Activated CD4-positive, alpha-beta T cell treated with anti-CD3 and anti-CD28 coated beads, Interleukin-2, Interleukin-4, amounts not matched to agents 100 ng/mL and 50 ng/mL, durations not matched to agents 16 hours and 8 hours (primary cell): ENCODE results near the gene QPCT.
"Not testable (repeated sequence)": the region's sequence is repeated elsewhere in the genome, so short reads cannot be mapped to it uniquely, and the experiment has no call there.

Experiments used
- DNase-seq: peaks from one replicate; pipeline ENCODE4 v3.0.0-alpha.2; 2020; ENCODE audit warnings: low spot score

The QPCT gene

GRCh38 chr2:37391711-37392110 lies 47.3 kb downstream of the QPCT start:
- DNase-seq, result no peak

DNA sequence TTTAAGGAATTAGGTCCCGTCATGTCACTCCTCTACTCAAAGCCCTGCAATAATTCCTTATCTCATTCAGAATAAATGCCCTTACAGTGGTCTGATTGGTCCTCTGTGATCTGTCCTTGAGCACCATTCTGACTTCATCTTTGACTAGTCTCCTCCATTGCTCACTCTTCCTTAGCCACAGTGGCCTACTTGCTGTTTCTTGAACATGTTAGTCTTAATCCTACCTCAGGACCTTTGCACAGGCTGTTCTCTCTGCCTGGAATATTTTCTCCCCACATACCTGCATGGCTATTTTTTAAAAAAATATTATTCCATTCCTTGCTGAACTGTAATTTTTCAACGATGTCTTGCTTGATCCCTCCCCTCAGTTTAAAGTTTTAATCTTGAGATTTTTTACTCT lies 48.0 kb downstream of the QPCT start:
- DNase-seq, result no peak

DNA sequence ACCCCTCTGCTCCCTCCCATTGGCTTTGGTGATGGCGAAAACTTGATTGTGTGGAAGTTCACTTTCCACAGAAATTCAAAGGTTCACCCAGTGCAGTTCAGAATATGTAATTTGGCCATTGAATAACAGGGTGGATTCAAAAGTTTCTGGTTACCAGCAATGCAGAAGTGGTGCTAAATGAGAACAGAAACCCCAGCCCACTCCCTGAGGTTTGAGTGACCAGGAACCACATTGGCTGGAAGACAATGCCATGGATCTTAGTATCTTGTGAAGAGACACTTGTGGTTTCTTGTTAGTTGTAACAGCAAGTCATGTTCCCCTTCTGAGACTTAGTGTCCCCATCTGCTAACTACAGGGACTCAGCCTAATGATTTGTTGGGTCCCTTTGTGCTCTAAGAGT lies 49.8 kb downstream of the QPCT start:
- no peak for DNase-seq

DNA sequence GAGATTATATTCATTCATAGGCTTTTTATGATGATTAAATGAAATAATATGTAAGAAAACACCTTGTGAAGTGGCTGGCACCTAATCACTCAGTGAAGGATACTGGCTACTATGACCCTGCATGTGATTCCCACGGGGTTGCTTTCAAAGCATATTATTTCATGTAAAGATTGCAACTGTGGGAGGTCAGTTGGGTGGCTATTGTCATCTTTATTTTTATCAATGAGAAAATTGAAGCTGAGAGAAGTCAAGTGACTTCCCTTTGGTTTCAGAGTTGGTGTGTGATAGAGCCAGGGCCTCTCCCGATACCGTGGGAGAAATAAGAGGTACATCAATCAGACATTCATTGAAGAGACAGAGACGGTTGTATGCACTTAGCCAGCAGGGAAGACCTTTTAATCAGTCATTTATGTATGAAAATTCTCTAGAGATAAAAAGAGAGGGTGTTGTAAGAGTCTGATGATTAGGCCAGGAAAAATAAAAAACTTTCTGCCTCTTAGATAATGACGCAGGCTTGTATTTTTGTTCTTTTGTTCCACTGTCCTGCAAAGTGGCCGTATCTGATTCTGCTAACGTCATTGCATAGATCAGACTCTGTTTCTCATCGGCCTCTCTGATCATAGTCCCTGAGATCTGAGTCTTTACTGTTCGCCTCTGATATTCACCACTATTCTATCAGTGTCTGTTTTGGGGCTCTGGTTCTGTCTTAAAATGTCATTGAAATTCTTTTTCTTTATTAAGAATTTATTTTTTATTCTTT lies 50.5 kb downstream of the QPCT start:
- DNase-seq, result no peak

DNA sequence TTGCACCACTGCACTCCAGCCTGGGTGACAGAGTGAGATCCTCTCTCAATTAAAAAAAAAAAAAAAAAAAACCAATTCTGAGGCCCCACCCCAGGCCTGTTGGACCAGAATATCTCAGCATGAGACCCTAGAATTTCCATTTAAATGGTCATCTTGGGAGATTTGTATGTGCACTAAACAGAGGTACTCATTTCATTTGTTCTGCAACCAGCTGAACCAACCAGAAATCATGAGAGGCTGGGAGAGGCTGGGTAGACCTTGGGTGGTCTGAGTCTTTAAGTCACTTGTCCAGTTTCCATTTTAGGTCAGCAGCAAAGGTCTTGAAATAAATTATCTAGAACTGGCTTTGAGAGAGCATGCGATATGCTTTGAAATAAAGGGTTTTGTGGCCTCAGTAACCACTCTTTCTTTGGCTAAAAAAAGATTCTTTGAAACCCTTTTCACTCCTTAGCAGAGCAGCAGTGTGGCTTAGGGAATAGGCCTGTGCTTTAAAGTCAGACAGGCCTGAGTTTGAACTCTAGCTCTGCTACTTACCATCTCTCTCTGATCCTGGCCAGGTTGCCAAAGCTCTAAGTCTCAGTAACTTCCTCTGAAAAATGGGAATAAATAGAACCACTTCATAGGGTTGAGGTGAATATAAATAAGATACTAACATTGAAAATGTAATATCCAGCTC lies 52.6 kb downstream of the QPCT start:
- no peak for DNase-seq

- DNase-seq, result no peak
Observed at GRCh38 chr2:37398990-37399389, 54.6 kb downstream of the QPCT start.

DNA sequence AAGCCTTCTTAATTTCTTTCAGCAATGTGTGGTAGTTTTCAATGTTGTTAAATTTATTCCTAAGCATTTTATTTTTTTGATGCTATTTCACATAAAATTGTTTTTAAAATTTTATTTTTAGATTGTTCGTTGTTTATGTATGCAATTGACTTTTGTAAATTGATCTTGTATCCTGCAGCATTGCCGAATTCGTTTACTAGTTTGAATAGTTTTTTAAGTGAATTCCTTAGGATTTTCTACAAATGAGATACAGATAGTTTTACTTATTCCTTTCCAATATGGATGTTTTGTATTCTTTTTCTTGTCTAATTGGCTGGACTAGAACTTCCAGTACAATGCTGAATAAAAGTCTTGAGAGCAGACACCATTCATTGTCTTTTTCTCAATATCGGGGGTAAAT lies 55.6 kb downstream of the QPCT start:
- no peak for DNase-seq

DNA sequence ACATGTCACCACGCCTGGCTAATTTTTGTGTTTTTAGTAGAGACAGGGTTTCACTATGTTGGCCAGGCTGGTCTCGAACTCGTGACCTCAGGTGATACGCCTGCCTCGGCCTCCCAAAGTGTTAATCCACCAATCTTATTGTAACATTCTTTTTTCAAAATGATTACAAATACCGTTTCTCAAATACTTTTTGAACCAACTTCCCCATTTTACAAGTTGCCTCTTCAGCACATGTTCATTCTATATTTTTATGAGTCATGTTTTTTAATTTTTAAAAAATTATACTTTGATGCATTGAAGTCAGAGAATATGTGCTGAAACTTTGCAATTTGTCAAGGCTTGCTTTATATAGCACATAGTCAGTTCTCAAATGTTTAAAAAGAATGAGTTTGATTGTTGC lies 58.2 kb downstream of the QPCT start:
- no peak for DNase-seq

GRCh38 chr2:37405781-37406180 lies 61.4 kb downstream of the QPCT start:
- DNase-seq, result no peak

- no peak for DNase-seq
Observed at GRCh38 chr2:37412231-37412630, 67.8 kb downstream of the QPCT start.

- not testable (repeated sequence) for DNase-seq
Observed at GRCh38 chr2:37413911-37414469, 69.6 kb downstream of the QPCT start.

DNA sequence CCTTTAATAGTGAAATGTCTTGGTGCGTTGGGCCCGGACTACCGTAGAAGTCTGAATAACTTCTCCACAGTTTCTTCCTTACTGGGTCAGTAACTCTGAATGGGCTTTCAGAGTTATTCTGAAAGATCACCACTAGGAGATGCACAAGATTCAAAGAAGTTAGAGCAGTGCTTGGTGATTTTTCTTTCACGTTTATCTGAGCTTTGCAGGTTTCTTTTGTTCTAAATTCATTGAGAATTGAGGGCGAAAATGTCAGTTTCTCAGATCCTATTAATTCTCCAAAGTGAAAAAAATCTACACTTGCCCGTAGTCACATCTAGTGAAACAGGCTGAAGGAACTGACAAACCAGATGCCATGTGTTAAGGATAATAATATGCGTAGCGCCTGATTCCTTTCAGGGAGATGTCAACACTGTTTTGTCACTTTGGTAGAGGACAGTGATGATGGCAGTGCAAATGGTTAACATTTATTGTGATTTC lies 70.1 kb downstream of the QPCT start:
- peak; percentile 51 for DNase-seq

DNA sequence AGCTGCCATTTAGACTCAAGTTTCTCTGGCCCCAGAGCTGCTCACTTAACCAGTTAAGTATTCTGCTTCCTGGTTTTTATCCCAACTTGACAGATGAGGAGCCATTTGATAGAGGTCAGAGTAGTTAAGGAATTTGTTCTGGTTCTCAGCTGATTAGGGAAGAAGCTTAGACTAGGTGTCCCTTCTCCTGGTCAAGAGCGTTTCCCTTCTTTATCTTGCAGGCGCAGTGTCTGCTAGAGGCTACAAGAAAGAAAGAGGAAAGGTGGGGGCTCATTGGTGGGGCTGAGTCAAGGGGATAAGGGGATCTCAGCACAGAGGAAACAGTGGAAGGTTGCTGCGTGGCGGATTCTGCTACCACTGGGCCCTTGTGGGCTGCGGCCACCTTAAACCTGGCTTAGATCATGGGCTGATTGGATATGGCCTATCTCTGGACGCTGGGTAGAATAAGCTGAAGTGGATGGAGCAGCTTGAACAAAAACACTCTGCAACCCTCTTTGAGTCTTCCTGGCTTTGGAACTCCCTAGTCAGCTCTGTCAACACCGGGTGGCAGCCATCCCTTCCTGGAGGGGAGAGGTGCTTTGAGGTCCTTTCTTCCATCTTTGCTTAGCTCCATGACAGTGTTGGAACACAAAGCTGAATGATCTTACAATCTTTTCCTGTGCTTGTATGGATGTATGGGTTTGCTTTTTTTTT lies 70.8 kb downstream of the QPCT start:
- DNase-seq, result no peak

- DNase-seq, result no peak
Observed at GRCh38 chr2:37417321-37417720, 72.9 kb downstream of the QPCT start.

- no peak for DNase-seq
Observed at GRCh38 chr2:37418956-37419355, 74.5 kb downstream of the QPCT start.

- no peak for DNase-seq
Observed at GRCh38 chr2:37421686-37422085, 77.3 kb downstream of the QPCT start.

DNA sequence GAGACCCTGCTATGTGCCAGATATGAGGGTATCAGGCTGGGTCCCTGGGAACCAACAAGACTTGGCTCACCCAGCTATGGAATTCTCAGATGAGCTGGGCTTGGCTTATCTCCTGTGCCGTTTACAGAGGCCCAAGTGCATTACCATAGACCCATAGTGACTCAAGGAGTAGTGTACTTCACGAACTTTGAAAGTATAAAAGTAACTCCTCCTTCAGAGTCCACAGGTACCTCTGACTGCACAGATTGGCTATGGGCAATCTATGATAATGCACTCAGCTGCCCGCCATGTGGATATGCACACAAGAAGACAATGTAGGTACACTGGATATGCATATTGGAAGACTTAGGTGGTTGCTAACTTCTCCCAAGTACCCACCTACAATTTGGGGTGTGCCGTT lies 78.4 kb downstream of the QPCT start:
- DNase-seq, result no peak
